ENCODE results near the gene EPSTI1.
"Not testable (repeated sequence)": the region's sequence is repeated elsewhere in the genome, so short reads cannot be mapped to it uniquely, and the experiment has no call there.

The EPSTI1 gene

GRCh38 chr13:42991898-42992763 is at the start of gene EPSTI1:
Gene EPSTI1 (minus strand): TSS chr13:42992241. CDS start chr13:42992165, 76 bp downstream.
- peak; percentile 45 to 52 (median 48) for DNase-seq (ENCODE audit: low read depth in 2 of 3, low spot score in 2 of 3)

DNA sequence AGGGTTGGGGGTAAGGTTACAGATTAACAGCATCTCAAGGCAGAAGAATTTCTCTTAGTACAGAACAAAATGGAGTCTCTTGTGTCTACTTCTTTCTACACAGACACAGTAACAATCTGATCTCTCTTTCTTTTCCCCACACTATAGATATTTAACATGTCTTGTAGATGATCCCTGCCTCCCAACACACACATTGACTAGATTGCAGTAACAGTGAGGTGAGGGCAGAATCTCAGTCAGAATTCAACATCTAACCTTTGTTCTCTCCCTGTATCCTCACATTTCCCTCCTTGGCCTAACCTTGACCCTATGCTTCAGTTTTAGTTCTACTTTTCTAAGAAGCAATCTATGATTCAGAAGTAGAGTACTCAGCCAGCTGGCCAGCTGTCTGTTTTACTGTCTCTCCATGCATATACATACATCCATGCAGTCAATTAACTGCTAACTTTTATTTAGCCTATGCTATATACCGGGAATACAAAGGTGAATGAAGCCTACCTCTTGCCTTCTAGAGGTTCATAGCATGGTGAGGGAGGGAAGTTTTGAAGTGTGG is 49.4 kb upstream of the EPSTI1 start:
- DNase-seq (ENCODE audit: low read depth in 2 of 3, low spot score in 2 of 3), result no peak

DNA sequence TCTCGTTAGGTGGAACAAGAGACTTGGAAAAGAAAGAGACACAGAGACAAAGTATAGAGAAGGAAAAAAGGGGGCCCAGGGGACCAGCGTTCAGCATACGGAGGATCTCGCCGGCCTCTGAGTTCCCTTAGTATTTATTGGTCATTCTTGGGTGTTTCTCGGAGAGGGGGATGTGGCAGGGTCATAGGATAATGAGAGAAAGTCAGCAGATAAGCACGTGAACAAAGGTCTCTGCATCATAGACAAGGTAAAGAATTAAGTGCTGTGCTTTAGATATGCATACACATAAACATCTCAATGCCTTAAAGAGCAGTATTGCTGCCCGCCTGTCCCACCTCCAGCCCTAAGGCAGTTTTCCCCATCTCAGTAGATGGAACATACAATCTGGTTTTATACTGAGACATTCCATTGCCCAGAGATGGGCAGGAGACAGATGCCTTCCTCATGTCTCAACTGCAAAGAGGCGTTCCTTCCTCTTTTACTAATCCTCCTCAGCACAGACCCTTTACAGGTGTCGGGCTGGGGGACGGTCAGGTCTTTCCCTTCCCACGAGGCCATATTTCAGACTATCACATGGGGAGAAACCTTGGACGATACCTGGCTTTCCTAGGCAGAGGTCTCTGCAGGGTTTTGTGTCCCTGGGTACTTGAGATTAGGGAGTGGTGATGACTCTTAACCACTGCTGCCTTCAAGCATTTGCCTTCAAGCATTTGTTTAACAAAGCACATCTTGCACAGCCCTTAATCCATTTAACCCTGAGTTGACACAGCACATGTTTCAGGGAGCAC is 48.7 kb upstream of the EPSTI1 start:
- DNase-seq (ENCODE audit: low read depth in 2 of 3, low spot score in 2 of 3), result not testable (repeated sequence)

DNA sequence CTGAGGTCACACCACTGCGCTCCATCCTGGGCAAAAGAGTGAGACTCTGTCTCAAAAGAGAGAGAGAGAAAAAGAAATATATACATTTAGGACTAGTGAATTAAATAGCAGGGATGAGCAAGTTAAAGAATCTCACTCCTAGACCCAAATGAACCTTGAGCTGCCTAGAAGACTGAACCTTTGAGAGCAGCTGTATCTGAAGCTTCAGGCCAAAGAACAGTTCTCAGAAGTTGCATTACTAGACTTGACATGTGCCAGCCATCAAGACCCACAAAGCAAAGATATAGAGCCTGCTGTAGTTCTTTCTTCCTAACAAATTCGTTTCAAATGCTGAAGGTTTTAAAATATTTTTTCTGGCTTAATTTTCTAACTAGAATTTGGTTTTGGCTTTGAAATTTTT is 47.9 kb upstream of the EPSTI1 start:
- DNase-seq (ENCODE audit: low read depth in 2 of 3, low spot score in 2 of 3), result no peak

DNA sequence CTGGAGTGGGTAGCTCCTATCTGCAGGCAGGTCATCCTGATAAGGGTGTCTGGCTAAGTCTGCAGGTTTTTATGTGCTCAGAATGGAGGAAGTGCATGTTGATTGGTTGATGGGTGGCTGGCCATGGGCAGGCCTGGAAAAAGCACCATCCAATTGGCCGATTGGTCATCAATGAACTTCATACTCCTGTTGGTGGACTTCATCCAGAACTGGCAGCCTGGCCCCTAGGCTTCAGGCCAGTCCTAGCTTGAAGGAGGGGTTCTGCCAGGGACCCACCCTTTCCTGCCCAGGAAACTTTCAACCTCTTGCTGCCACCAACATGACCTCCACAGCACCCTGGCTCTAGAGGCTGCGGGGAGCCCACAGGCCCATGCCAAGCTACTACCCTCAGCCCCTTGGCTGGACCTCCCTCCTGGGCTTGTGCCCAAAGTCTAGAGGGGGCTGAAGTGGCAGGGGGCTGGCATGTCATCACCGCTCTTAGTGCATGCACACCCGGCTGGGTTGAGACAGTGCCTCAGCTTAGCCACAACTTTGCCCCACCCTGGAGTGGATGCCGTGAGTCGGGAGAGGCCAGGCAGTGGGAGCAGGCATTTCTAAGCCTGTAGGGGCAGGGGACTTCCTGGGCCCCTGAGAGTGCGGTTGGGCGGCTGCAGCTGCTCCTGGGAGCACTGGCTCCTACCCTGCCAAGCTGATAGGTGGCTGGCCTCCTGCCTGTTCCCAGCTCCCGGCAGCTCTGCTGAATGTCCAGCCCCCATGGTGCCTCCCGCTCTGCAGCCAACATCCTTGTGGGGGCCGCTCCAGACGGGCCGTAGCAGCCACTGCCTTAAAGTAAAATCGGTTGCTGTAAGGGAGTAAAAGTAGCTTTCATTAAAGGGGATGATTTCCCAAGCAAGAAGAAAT is 44.6 kb upstream of the EPSTI1 start:
- no peak for DNase-seq (ENCODE audit: low read depth in 2 of 3, low spot score in 2 of 3)

DNA sequence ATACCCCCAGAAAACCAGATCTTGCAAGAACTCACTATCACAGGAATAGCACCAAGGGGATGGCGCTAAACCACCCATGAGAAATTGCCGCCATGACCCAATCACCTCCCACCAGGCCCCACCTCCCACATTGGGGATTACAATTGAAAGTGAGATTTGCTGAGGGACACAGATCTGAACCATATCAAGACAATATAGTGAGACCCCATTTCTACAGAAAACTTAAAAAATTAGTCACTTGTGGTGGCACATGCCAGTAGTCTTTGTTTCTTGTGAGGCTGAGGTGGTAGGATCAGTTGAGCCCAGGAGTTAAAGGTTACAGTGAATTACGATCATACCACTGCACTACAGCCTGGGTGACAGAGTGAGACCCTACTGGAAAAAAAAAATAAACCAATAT is 41.0 kb upstream of the EPSTI1 start:
- DNase-seq (ENCODE audit: low read depth in 2 of 3, low spot score in 2 of 3), result no peak

DNA sequence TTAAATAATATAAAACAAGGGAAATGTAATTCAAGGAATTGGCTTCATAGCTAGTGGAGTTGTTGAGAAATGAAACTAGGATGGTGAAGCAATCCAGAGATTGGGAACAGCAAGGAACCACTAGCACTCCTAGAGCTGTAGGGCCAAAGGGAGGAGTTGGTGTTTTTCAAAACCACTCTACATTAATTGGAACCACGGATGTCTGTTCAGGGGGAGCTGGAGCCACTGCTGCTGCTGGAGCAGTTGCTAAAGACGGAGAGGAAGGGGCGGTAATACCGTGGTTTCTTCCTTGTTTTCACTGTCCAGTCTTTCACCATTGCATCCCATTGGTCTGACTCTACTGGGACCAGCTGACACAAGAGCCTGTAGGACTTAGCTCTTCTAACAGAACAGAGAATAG is 39.8 kb upstream of the EPSTI1 start:
- no peak for DNase-seq (ENCODE audit: low read depth in 2 of 3, low spot score in 2 of 3)

GRCh38 chr13:43030548-43030947 is 38.5 kb upstream of the EPSTI1 start:
- no peak for DNase-seq (ENCODE audit: low read depth in 2 of 3, low spot score in 2 of 3)

DNA sequence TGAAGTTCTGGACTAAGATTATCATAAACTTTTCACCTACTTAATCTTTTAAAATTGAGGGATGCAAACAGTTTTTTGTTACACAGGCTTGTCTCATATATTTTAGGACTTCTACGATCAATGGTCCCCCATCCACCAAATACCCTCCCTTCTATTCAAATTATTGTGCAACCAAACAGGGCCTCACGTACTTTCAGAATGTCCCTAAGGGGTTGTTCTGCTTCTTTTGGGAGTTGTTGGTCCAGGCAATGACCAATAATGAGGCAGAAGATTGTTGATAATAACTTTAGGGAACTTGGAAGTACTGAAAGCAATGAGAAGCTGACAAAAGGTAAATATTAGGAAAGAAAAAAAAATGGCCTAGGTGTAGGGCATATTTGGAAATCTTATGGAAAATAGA is 34.2 kb upstream of the EPSTI1 start:
- no peak for DNase-seq (ENCODE audit: low read depth in 2 of 3, low spot score in 2 of 3)

DNA sequence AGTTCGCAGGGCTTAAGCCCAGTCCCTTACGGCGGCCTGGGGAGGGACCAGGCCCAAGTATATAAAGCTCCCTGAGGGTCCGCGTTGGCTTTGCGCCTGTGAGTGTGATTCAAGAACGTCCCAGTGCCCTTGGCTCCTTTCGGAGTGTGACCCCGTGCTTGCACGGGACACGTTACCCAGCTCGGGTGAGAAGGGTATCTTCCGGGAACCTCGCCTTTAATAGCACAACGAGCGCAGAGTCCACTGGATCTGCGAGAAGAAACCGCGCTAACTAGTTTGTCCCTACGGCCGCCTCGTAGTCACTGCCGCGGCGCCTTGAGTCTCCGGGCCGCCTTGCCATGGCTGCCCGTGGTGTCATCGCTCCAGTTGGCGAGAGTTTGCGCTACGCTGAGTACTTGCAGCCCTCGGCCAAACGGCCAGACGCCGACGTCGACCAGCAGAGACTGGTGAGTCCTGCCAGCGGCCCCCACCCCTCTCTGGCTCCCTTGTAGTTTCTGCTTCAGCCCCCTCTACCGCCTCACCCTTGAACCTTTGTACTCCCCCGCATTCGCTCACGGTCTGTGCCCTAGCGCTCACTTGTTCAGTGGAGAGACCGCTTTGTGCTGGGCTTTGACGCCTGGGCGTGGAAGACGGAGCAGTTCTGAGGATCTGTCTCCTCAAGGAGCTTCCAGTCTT is 31.4 kb upstream of the EPSTI1 start, which contains the start of gene DNAJC15:
TSS of gene DNAJC15 (plus strand) at position 298 of the 675 bp plus-strand sequence. CDS start at position 339, 41 bp downstream.
- peak; percentile 53 to 58 (median 55) for DNase-seq (ENCODE audit: low read depth in 2 of 3, low spot score in 2 of 3)

- no peak for DNase-seq (ENCODE audit: low read depth in 2 of 3, low spot score in 2 of 3)
These were observed 30.9 kb upstream of the EPSTI1 start for GRCh38 chr13:43022934-43023288.

- DNase-seq (ENCODE audit: low read depth in 2 of 3, low spot score in 2 of 3), result no peak
These were observed 30.1 kb upstream of the EPSTI1 start for GRCh38 chr13:43021926-43022670.

DNA sequence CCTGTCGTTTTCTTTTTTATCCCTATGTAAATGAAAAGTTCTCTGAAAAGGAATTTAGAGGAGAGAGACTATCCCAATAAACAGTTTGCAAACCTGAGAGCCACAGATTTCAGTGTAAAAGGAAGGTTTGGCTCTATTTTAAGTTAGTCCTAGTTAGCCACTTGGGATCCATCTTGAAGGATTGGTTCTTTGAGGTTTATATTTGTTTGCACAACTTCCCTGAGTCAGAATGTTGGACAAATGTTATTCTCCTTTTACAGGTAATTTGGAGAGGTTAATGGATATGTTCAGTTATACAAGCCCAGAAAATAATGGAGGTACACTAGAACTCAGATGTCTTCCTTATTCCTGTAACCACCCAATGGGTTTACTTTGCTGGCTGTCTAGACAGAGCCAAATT is 28.8 kb upstream of the EPSTI1 start:
- no peak for DNase-seq (ENCODE audit: low read depth in 2 of 3, low spot score in 2 of 3)

DNA sequence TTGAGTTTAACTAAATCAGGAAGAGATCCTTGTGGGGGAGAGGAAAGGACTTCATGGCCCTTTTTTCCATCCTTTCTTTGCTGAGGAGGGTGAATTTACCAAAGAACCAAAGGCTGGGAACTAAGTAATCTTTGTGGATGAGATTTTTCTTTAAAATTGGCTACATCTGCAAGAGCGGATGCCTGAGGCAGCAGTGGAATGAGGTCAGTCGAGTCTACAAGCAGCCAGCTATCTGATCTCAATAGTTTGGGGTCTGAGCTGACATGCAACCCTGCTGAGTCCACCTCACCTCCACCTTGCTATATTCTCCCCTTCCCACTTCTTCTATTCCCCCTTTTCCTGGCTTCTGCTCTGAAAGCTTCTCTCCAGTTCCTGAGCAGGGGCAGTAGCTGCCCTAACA is 27.8 kb upstream of the EPSTI1 start:
- DNase-seq (ENCODE audit: low read depth in 2 of 3, low spot score in 2 of 3), result no peak

GRCh38 chr13:43016226-43016625 is 24.2 kb upstream of the EPSTI1 start:
- DNase-seq (ENCODE audit: low read depth in 2 of 3, low spot score in 2 of 3), result no peak

DNA sequence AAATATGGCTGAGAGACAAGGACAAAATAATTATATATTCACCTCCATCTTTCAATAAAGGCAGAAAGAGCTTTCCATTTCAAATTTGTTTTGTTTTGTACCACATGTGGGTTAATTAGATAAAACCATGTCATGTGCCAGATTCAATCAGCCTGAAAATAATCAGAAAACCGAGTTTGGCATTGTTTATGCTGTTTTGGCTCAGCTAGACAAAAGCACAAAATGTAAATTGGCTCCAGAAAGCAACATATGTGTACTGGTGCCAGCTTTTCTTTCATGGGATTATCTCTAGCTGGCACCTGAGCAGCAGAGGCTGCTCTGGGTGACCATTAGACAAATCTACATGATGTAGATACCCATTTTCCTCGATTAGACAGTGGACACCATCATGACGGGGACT is 22.1 kb upstream of the EPSTI1 start:
- DNase-seq (ENCODE audit: low read depth in 2 of 3, low spot score in 2 of 3), result no peak

- DNase-seq (ENCODE audit: low read depth in 2 of 3, low spot score in 2 of 3), result no peak
These were observed 17.5 kb upstream of the EPSTI1 start for GRCh38 chr13:43009506-43009905.

GRCh38 chr13:43008596-43008995 is 16.6 kb upstream of the EPSTI1 start:
- DNase-seq (ENCODE audit: low read depth in 2 of 3, low spot score in 2 of 3), result no peak

DNA sequence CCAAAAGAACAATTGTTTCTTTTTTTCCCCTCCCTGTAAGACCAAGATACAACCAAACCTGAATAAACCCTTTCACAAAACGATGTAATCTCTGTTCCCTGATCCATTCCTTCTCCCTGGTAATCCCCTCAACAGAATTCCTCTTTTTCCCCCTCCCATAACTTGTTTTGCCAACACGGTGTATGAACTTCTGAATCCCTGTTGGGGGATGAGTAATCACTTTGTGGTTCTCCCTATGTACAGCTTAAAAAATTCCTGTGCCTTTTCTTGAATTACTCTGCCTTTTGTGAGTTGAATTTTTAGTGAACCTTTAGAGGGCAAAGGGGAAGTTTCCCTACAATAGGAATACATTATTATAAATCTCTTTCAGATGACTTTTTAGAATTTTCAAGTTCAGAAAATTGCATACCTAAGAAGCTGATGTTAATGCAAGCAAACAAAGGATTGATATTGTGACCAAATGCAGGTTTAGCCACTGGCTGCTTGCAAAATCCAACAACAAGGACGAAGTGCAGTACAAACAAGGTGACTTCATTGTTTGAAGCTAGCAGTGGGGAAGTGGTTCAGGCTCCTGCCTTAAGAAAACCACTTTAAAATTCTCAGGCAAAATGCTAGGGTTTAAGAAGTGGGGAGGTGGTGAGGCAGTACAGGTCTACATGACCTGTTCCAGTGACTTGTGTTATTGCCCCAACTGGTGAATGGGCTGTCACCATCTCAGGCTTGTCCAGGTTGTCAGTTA is 15.0 kb upstream of the EPSTI1 start:
- no peak for DNase-seq (ENCODE audit: low read depth in 2 of 3, low spot score in 2 of 3)

Measured in activated CD8-positive, alpha-beta memory T cell treated with anti-CD3 and anti-CD28 coated beads for 48 hours (primary cell).